H9 (cell line): ENCODE data around the gene CHPT1. TPM values are rescaled to one million over a fixed set of nuclear protein-coding genes. Genes with fewer than 3 reads are reported as not detected.

Experiments
- DNase-seq: peaks from one replicate; pipeline ENCODE4 v3.0.0-alpha.2; 2017
- H2AFZ ChIP-seq: one replicate; pipeline ENCODE4 v1.6.1; 2013; ENCODE audit warnings: mild to moderate bottlenecking, low read length, control low read depth, moderate library complexity
- H2AK5ac ChIP-seq: 2 replicates; pipeline ENCODE4 v1.6.1; 2013; ENCODE audit warnings: low read length, control low read depth, mixed read lengths; ENCODE audit not compliant: insufficient read length
- H2BK120ac ChIP-seq: one replicate; pipeline ENCODE4 v1.6.1; 2013; ENCODE audit warnings: low read depth, mild to moderate bottlenecking, low read length, control low read depth, inconsistent platforms; ENCODE audit not compliant: poor library complexity, severe bottlenecking
- H2BK12ac ChIP-seq: 2 replicates; pipeline ENCODE4 v1.6.1; 2013; ENCODE audit warnings: low read length, control low read depth, mixed read lengths, low read depth; ENCODE audit not compliant: insufficient read length
- H2BK15ac ChIP-seq: 2 replicates; pipeline ENCODE4 v1.6.1; 2013; ENCODE audit warnings: low read depth, low read length, control low read depth
- H2BK20ac ChIP-seq: one replicate; pipeline ENCODE4 v1.6.1; 2013; ENCODE audit warnings: low read depth, mild to moderate bottlenecking, low read length, control low read depth, inconsistent platforms; ENCODE audit not compliant: poor library complexity, severe bottlenecking
- H2BK5ac ChIP-seq: 2 replicates; pipeline ENCODE4 v1.6.1; 2013; ENCODE audit warnings: low read length, control low read depth, mixed read lengths; ENCODE audit not compliant: insufficient read length
- H3K14ac ChIP-seq: 2 replicates; pipeline ENCODE4 v1.6.1; 2013; ENCODE audit warnings: low read length, control low read depth; ENCODE audit not compliant: insufficient read depth
- H3K18ac ChIP-seq: 2 replicates; pipeline ENCODE4 v1.6.1; 2013; ENCODE audit warnings: low read depth, mild to moderate bottlenecking, mixed read lengths, low read length, control low read depth; ENCODE audit not compliant: insufficient read length
- H3K23ac ChIP-seq: 2 replicates; pipeline ENCODE4 v1.6.1; 2013; ENCODE audit warnings: low read length, control low read depth, mixed read lengths, low read depth; ENCODE audit not compliant: insufficient read length
- H3K23me2 ChIP-seq: 2 replicates; pipeline ENCODE4 v1.6.1; 2013; ENCODE audit warnings: low read depth, mild to moderate bottlenecking, mixed read lengths, low read length, control low read depth; ENCODE audit not compliant: insufficient read length, poor library complexity, severe bottlenecking
- H3K27ac ChIP-seq: 2 replicates; pipeline ENCODE4 v1.5.1; 2013; ENCODE audit warnings: low read length, control low read depth, mixed read lengths, low read depth; ENCODE audit not compliant: insufficient read length
- H3K27me3 ChIP-seq: 2 replicates; pipeline ENCODE4 v1.6.1; 2013; ENCODE audit warnings: low read length, control low read depth, inconsistent platforms; ENCODE audit not compliant: insufficient read depth
- H3K4ac ChIP-seq: 2 replicates; pipeline ENCODE4 v1.6.1; 2013; ENCODE audit warnings: low read depth, mild to moderate bottlenecking, control low read depth, inconsistent platforms, low read length, moderate library complexity
- H3K4me1 ChIP-seq: 2 replicates; pipeline ENCODE4 v1.6.1; 2013; ENCODE audit warnings: low read length, control low read depth, inconsistent platforms; ENCODE audit not compliant: insufficient read depth
- H3K4me2 ChIP-seq: 2 replicates; pipeline ENCODE4 v1.6.1; 2013; ENCODE audit warnings: low read length, control low read depth, mixed read lengths; ENCODE audit not compliant: insufficient read length, insufficient read depth
- H3K56ac ChIP-seq: 2 replicates; pipeline ENCODE4 v1.6.1; 2013; ENCODE audit warnings: low read depth, mild to moderate bottlenecking, mixed read lengths, low read length, control low read depth; ENCODE audit not compliant: insufficient read length
- H3K79me1 ChIP-seq: 2 replicates; pipeline ENCODE4 v1.6.1; 2013; ENCODE audit warnings: low read depth, mild to moderate bottlenecking, moderate library complexity, low read length, control low read depth, inconsistent platforms; ENCODE audit not compliant: insufficient read depth, poor library complexity, severe bottlenecking
- H3K79me2 ChIP-seq: 2 replicates; pipeline ENCODE4 v1.6.1; 2013; ENCODE audit warnings: low read length, control low read depth, inconsistent platforms; ENCODE audit not compliant: insufficient read depth
- H3K9ac ChIP-seq: 2 replicates; pipeline ENCODE4 v1.6.1; 2013; ENCODE audit warnings: low read length, control low read depth, mixed read lengths; ENCODE audit not compliant: insufficient read length; ENCODE audit errors: extremely low read depth
- H3K9me3 ChIP-seq: one replicate; pipeline ENCODE4 v1.6.1; 2013; ENCODE audit warnings: low read depth, low read length, inconsistent platforms; ENCODE audit not compliant: control insufficient read depth
- H3T11ph ChIP-seq: one replicate; pipeline ENCODE4 v1.6.1; 2013; ENCODE audit warnings: mild to moderate bottlenecking, low read length, control low read depth, inconsistent platforms
- H4K20me1 ChIP-seq: one replicate; pipeline ENCODE4 v1.6.1; 2013; ENCODE audit not compliant: control insufficient read depth, insufficient read length, insufficient read depth
- H4K5ac ChIP-seq: 2 replicates; pipeline ENCODE4 v1.6.1; 2013; ENCODE audit warnings: low read depth, mild to moderate bottlenecking, mixed read lengths, low read length, control low read depth; ENCODE audit not compliant: insufficient read length
- H4K8ac ChIP-seq: replicated peaks from 2 replicates; pipeline ENCODE4 v1.6.1; 2013; ENCODE audit warnings: low read length, control low read depth, mixed read lengths, low read depth; ENCODE audit not compliant: insufficient read length
- H4K91ac ChIP-seq: 2 replicates; pipeline ENCODE4 v1.6.1; 2013; ENCODE audit warnings: low read depth, mild to moderate bottlenecking, moderate library complexity, mixed read lengths, low read length, control low read depth; ENCODE audit not compliant: insufficient read length
- H3K27ac Mint-ChIP-seq, 3 experiments: 2 replicates in 2 of 3; 3 replicates in 1 of 3; pipeline ENCODE4 v1.8.0; 2020 to 2021; ENCODE audit warnings: mixed read lengths in 3 of 3, mild to moderate bottlenecking in 1 of 3, moderate library complexity in 1 of 3
- H3K27me3 Mint-ChIP-seq: 2 replicates; pipeline ENCODE4 v1.8.0; 2021; ENCODE audit warnings: low read depth, mild to moderate bottlenecking, moderate library complexity, mixed read lengths
- H3K36me3 Mint-ChIP-seq, 3 experiments: 2 replicates in 2 of 3; 3 replicates in 1 of 3; pipeline ENCODE4 v1.8.0; 2020 to 2021; ENCODE audit warnings: low read depth in 3 of 3, mixed read lengths in 3 of 3; ENCODE audit not compliant: insufficient read depth in 1 of 3
- H3K4me1 Mint-ChIP-seq, 2 experiments: 2 replicates each; pipeline ENCODE4 v1.8.0; 2020; ENCODE audit warnings: mixed read lengths in 2 of 2
- H3K4me3 Mint-ChIP-seq, 2 experiments: 2 replicates in 1 of 2; 3 replicates in 1 of 2; pipeline ENCODE4 v1.8.0; 2020 to 2021; ENCODE audit warnings: mild to moderate bottlenecking in 2 of 2, mixed read lengths in 2 of 2, moderate library complexity in 1 of 2
- H3K9me3 Mint-ChIP-seq, 2 experiments: 2 replicates in 1 of 2; 3 replicates in 1 of 2; pipeline ENCODE4 v1.8.0; 2020; ENCODE audit warnings: mild to moderate bottlenecking in 2 of 2, mixed read lengths in 2 of 2, moderate library complexity in 1 of 2
- CTCF ChIP-seq: fragments of 200-600 bp; sonication (generic); conservative IDR thresholded peaks from 3 replicates; pipeline ENCODE4 v1.8.0; 2021; ENCODE audit warnings: antibody characterized with exemption, mild to moderate bottlenecking
- total RNA-seq: library from RNA; stranded (reverse); gene quantifications from 2 replicates; pipeline ENCODE4 v1.2.1, GENCODE V29; 2021

CHPT1 gene
- total RNA-seq, 1 experiment from 2014 or later: 17.1 TPM

GRCh38 chr12:101729842-101730241 is 32.4 kb downstream of the CHPT1 start:
- Histone ChIP-seq H3K79me1 (no peaks in the 10 kb centered on the region), H2BK120ac (no peak overlapping the region), H4K5ac (no peak overlapping the region), H3K9me3 (no peaks in the 10 kb centered on the region), H3K14ac (no peak overlapping the region), H3K23me2 (no peaks in the 10 kb centered on the region), H3T11ph (no peak overlapping the region), H3K18ac (no peak overlapping the region), H2BK15ac (no peak overlapping the region), H4K20me1 (no peaks in the 10 kb centered on the region), H4K91ac (no peak overlapping the region), H2BK5ac (no peak overlapping the region), H2AK5ac (no peak overlapping the region), H4K8ac (no peak overlapping the region), H3K56ac (no peak overlapping the region), H3K4me1 (no peaks in the 10 kb centered on the region), H3K79me2 (no peaks in the 10 kb centered on the region), H2AFZ (no peak overlapping the region), H2BK12ac (no peak overlapping the region), H3K27ac (no peak overlapping the region), H3K4ac (no peak overlapping the region), H3K4me2 (no peak overlapping the region), H3K27me3 (no peaks in the 10 kb centered on the region), H3K9ac (no peak overlapping the region), H3K23ac (no peak overlapping the region), H2BK20ac (no peak overlapping the region)
- H3K4me3 Mint-ChIP-seq: no peak overlapping the region
- no peak for TF ChIP-seq CTCF
- H3K27me3 Mint-ChIP-seq: no peaks in the 10 kb centered on the region
- H3K4me1 Mint-ChIP-seq: no peaks in the 10 kb centered on the region
- H3K36me3 Mint-ChIP-seq: no peaks in the 10 kb centered on the region
- no peaks in the 10 kb centered on the region for H3K9me3 Mint-ChIP-seq
- DNase-seq: no peak
- no peak overlapping the region for H3K27ac Mint-ChIP-seq
